Gastroesophageal sphincter (tissue), 4 donors: Measurements from ENCODE around the gene YKT6. TPM values are rescaled to one million over a fixed set of nuclear protein-coding genes. Genes with fewer than 3 reads are reported as not detected.

Source experiments
- ATAC-seq: fragments of 150-250 bp; one replicate; pipeline ENCODE4 v1.9.1; 2016; ENCODE audit warnings: mild to moderate bottlenecking, moderate library complexity
- H3K27ac ChIP-seq, 4 donors: fragments of 200-600 bp; sonication (generic) in 3 of 4; 1 replicate in 3 of 4; 2 replicates in 1 of 4; pipeline ENCODE4 v1.5.1; 2016 to 2019
- H3K27me3 ChIP-seq: fragments of 200-600 bp; sonication (generic); one replicate; pipeline ENCODE4 v1.5.1; 2019
- H3K36me3 ChIP-seq, 2 donors: fragments of 200-600 bp; sonication (generic); one replicate each; pipeline ENCODE4 v1.5.1; 2019; ENCODE audit warnings: control low read depth in 1 of 2
- H3K4me1 ChIP-seq, 3 donors: fragments of 200-600 bp; sonication (generic); 1 replicate in 2 of 3; 2 replicates in 1 of 3; pipeline ENCODE4 v1.5.1; 2016 to 2019; ENCODE audit warnings: control low read depth in 2 of 3
- H3K4me3 ChIP-seq, 2 donors: fragments of 200-600 bp; sonication (generic); one replicate each; pipeline ENCODE4 v1.5.1; 2019; ENCODE audit warnings: mild to moderate bottlenecking in 1 of 2, moderate library complexity in 1 of 2
- H3K9me3 ChIP-seq, 3 donors: fragments of 200-600 bp; sonication (generic); one replicate each; pipeline ENCODE4 v1.5.1; 2017 to 2019; ENCODE audit warnings: control low read depth in 2 of 3
- CTCF ChIP-seq, 4 experiments: fragments of 200-600 bp in 2 of 4; fragments of 450-650 bp in 2 of 4; sonication (generic) in 1 of 4; IDR thresholded peaks; one replicate each; pipeline ENCODE4 v1.5.1; 2017 to 2019; ENCODE audit warnings: antibody characterized with exemption in 4 of 4, mild to moderate bottlenecking in 2 of 4, moderate library complexity in 2 of 4
- EP300 ChIP-seq: sonication (generic); formaldehyde crosslinking; IDR thresholded peaks from one replicate; pipeline ENCODE4 v1.6.1; 2017; ENCODE audit warnings: antibody characterized with exemption, mild to moderate bottlenecking
- POLR2A ChIP-seq, 2 donors: fragments of 450-650 bp; IDR thresholded peaks; one replicate each; pipeline ENCODE4 v1.6.1; 2017; ENCODE audit warnings: antibody characterized with exemption in 2 of 2, mild to moderate bottlenecking in 2 of 2, moderate library complexity in 1 of 2
- POLR2AphosphoS5 ChIP-seq: sonication (generic); formaldehyde crosslinking; IDR thresholded peaks from one replicate; pipeline ENCODE4 v1.6.1; 2017; ENCODE audit warnings: antibody characterized with exemption
- WGBS, 2 donors: methylation state at CpG; one replicate each; pipeline ENCODE4 v1.1.5; 2018; ENCODE audit warnings: low coverage in 1 of 2; 5-methylcytosine and 5-hydroxymethylcytosine counted together
- total RNA-seq, 4 donors: library from RNA; depleted of rRNA; stranded (reverse); fragments of >200 nt; gene quantifications; one replicate each; pipeline ENCODE4 v1.1.0, GENCODE V29; 2016

The YKT6 gene
- total RNA-seq, 4 donors from 2014 or later, result 50.2 to 79.2 (median 64.1) TPM

- no peak for ATAC-seq
- peaks cover 25% of the 10 kb centered on the region for H3K27me3 ChIP-seq
- H3K36me3 ChIP-seq, result peaks cover 0 to 40% of the 10 kb centered on the region in 2 donors
- TF ChIP-seq CTCF (IDR thresholded peaks at IDR 0.05), result no peak
- no peak for TF ChIP-seq POLR2A (IDR thresholded peaks at IDR 0.05)
- no peak for TF ChIP-seq EP300
- no peak for TF ChIP-seq POLR2AphosphoS5
- H3K9me3 ChIP-seq, result peaks cover 0 to 14% (median 0%) of the 10 kb centered on the region in 3 donors
- WGBS, 2 donors, result 40% methylated on average over 2 of the region's 8 CpGs; no CpG with 5 or more reads in 1 of the 2 donors
- no peaks in the 10 kb centered on the region for H3K4me1 ChIP-seq
- H3K27ac ChIP-seq, result no peak overlapping the region
- H3K4me3 ChIP-seq, result no peak overlapping the region
Measured at GRCh38 chr7:44216019-44216418, 15.2 kb downstream of the YKT6 start.

GRCh38 chr7:44216521-44217222 is 15.9 kb downstream of the YKT6 start:
- Histone ChIP-seq H3K4me1 (no peaks in the 10 kb centered on the region), H3K27ac (no peak overlapping the region), H3K9me3 (peaks cover 0 to 14% (median 0%) of the 10 kb centered on the region in 3 donors), H3K27me3 (peaks cover 25% of the 10 kb centered on the region), H3K4me3 (no peak overlapping the region), H3K36me3 (peaks cover 0 to 33% of the 10 kb centered on the region in 2 donors)
- 49% methylated on average over 2 of the region's 13 CpGs; no CpG with 5 or more reads in 1 of the 2 donors for WGBS, 2 donors
- ATAC-seq, result no peak
- no peak for TF ChIP-seq POLR2A (IDR thresholded peaks at IDR 0.05)

GRCh38 chr7:44217223-44217714 is 16.5 kb downstream of the YKT6 start:
- Histone ChIP-seq H3K27me3 (peaks cover 25% of the 10 kb centered on the region), H3K36me3 (peaks cover 0 to 27% of the 10 kb centered on the region in 2 donors), H3K27ac (no peak overlapping the region), H3K9me3 (peaks cover 0 to 14% (median 0%) of the 10 kb centered on the region in 3 donors), H3K4me1 (no peaks in the 10 kb centered on the region), H3K4me3 (no peak overlapping the region)
- TF ChIP-seq POLR2AphosphoS5 (no peak), CTCF (IDR thresholded peaks at IDR 0.05) (no peak)
- no peak for ATAC-seq
- 74 to 78% methylated on average over 4 to 9 of the region's 19 CpGs for WGBS, 2 donors

GRCh38 chr7:44217852-44218402 is 17.1 kb downstream of the YKT6 start:
- Histone ChIP-seq H3K9me3 (peaks cover 0 to 14% (median 0%) of the 10 kb centered on the region in 3 donors), H3K4me1 (no peaks in the 10 kb centered on the region), H3K4me3 (no peak overlapping the region), H3K27me3 (peaks cover 25% of the 10 kb centered on the region), H3K27ac (no peak overlapping the region), H3K36me3 (peaks cover 0 to 21% of the 10 kb centered on the region in 2 donors)
- TF ChIP-seq POLR2AphosphoS5 (no peak), CTCF (IDR thresholded peaks at IDR 0.05) (no peak)
- 95% methylated on average over 7 of the region's 17 CpGs; no CpG with 5 or more reads in 1 of the 2 donors for WGBS, 2 donors
- no peak for ATAC-seq

GRCh38 chr7:44218418-44219201 is 17.8 kb downstream of the YKT6 start:
- Histone ChIP-seq H3K4me3 (no peak overlapping the region), H3K9me3 (peaks cover 0 to 14% (median 0%) of the 10 kb centered on the region in 3 donors), H3K27me3 (peaks cover 25% of the 10 kb centered on the region), H3K4me1 (no peaks in the 10 kb centered on the region), H3K27ac (no peak overlapping the region), H3K36me3 (peaks cover 0 to 14% of the 10 kb centered on the region in 2 donors)
- WGBS, 2 donors, result 45 to 90% methylated on average over 4 to 12 of the region's 26 CpGs
- ATAC-seq, result no peak
- TF ChIP-seq POLR2A (IDR thresholded peaks at IDR 0.05) (no peak), POLR2AphosphoS5 (no peak), EP300 (no peak), CTCF (IDR thresholded peaks at IDR 0.05) (no peak)
